Measurements from ENCODE around the gene LRRK1. TPM values are rescaled to one million over a fixed set of nuclear protein-coding genes. Genes with fewer than 3 reads are reported as not detected.

Gene LRRK1
- polyA plus RNA-seq, 1 donor: 3.0 TPM

DNA sequence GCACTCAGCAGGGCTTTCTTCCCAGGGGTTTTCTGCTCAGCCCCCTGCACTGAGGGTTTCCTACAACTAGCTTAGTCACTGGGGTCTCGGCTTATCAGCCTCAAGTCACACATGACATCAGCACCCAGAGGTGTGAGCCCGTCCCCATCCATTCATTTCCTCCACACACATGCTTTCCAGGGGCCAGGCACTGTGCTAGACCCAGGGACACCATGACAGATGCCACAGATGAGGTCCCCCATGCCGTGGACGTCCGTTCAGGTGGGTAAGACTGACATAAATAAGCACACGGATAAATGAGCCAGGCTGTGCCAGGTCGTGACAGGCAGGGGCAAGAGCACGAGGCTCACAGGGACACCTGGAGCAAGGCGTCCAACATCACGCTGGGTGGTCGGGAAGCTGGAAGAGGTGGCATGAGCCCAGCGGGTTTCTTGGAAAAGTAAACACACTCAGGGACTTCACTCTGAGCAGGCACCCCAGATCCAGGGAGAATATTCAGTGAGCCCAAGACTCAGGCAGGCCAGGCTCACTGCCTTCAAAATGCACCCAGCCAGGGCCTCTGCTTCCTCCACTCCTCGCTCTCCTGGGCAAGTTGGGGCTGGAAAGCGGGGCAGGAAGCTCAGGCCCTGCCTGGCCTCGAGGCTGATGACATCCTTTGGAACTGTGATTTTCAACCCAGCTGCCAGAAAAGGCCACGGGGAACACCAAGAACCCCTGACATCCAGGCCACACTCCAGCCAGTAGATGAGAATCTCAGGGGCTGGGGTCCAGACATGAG lies 193.4 kb downstream of the LRRK1 start:
- DNase-seq: no peak

DNA sequence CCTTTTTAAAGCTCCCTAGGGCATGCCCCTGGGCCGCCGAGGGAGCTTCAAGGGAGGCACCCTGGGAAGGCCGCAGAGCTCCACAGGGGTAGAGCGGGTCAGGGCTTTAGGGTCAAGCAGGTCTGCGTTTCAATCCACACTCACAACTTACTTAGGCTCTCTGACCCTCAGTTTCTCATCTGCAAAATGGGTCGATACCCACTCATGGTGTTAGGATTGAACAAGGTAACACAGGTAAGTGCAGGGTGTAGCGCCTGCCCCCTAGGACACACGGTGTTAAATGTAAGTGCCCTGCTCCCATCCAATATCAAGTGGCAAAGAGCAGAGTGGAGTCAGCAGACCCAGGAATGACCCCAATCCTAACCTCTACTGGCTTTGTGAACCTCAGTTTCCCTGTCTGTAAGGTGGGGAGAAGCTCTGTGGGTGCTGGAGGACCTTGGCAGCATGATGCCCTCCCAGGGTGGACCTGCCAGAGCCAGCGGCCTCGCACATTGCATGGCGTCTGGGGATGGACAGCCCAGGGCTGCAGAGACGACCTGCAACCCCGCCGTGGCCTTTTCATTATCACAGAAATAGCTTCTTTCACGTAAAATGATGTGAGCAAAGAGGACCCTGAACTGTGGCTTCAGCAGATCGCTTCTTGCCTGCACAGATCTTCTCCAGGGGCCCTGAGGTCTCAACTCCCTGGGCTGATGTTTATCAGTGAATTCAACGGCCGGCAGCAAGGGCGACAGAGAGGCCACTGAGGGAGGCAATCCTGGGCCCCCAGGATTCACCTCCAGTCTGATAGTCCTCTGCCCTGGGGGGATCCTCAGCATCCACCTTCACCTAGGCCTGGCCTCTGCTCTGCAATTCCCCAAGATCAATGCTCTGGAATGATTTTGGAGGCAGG lies 194.2 kb downstream of the LRRK1 start:
- no peak for DNase-seq

GRCh38 chr15:101114166-101114565 lies 195.0 kb downstream of the LRRK1 start:
- no peak for DNase-seq

- no peak for DNase-seq
These were observed 195.5 kb downstream of the LRRK1 start for GRCh38 chr15:101114610-101115009.

- peak; percentile 69 for DNase-seq
These were observed 196.2 kb downstream of the LRRK1 start for GRCh38 chr15:101115393-101115785.

DNA sequence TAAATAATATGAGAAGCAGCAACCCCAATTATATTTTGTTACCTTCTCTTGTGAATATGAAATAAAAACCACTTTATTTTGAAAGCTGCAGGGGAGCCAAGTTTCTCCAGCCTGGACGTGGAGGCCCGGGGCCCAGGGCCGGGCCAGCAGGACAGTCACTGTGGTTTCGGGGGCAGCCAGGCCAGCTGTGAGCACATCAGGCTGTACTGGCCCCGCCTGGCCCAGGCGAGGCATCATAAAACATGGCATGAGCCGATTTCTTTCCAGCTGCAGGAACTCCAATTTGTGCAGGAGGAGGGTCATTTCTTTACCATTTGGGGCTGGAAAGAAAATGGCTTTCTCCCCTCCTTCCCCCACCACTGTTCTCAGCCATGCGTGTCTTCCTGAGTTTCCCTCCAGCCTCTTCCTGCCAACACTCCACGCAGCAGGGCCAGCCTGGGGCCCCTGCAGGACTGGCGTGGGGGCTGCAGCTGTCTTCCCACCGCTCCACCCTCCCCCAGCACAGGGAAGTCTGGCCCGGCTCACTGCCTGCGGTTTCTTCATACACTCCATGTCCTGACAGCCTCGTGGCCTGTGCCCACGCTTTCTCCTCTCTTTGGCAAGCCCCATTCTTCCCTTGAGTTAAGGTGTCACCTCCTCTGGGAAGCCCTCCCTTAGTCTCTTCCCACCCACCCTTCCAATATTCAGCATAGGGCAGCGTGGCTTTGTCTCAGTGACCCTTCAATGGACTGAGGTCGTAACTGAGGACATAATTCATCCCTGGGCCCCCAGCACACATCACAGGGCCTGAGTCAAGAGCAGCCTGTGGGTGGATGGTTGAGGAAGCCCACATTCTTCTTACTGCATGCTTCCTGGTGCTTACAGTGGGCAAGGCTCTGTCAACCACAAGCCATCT lies 196.9 kb downstream of the LRRK1 start:
- peak; percentile 74 for DNase-seq

DNA sequence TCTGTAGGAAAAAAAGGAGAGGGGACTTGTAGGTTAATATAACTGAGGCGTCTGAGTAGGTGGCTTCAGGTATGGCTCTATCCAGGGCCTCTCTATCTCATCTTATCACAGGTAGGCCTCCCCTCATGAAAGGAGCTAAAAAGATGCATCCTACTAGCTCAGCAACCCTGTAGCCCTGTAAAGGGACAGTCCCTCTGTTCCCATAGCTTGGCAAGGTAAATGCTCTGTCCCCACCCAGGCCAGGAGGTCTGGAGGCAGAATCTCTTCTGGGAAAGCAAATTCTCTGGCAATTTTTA lies 197.5 kb downstream of the LRRK1 start:
- DNase-seq: no peak

- DNase-seq: no peak
These were observed 199.0 kb downstream of the LRRK1 start for GRCh38 chr15:101118116-101118515.

DNA sequence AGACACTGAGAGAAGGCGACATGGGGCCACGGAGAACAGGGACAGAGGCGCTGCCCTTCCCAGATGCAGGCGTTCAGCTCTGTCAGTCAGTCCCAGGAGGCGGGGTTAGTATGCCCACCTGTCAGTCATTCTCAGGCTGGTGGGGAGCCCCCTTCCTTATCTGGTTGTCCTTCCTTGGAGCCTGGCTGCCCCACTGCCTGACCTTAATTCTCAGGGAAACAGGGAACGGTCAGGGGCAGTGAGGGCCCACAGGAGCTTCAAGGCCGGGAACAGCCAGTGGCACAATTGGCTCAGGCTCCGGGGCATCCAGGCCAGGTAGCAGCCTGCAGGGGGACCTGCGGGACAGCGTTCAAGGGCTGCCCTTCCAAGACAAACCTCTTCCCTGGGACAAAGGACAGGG lies 199.5 kb downstream of the LRRK1 start:
- DNase-seq: no peak

GRCh38 chr15:101119181-101119580 lies 200.0 kb downstream of the LRRK1 start:
- no peak for DNase-seq

Other genes starting within 250 kb of the LRRK1 start
- gene ALDH1A3, start 39.5 kb upstream of the LRRK1 start, polyA plus RNA-seq (ENCODE audit: insufficient read length): 5.7 TPM